Measurements from ENCODE around the gene NBPF11.
A peak's percentile ranks its signal among the peaks of the same experiment; 100 is the strongest.
"Not testable (repeated sequence)": the region's sequence is repeated elsewhere in the genome, so short reads cannot be mapped to it uniquely, and the experiment has no call there.

Gene NBPF11

GRCh38 chr1:148151911-148152656 lies at the start of gene NBPF11:
Gene NBPF11 (minus strand): TSS chr1:148152281. CDS start chr1:148127003, 25,278 bp downstream.
- DNase-seq, result peak; percentile 84

- DNase-seq, result not testable (repeated sequence)
Observed at GRCh38 chr1:148197396-148197795, 45.3 kb upstream of the NBPF11 start.

GRCh38 chr1:148196949-148197348 lies 44.9 kb upstream of the NBPF11 start:
- DNase-seq, result not testable (repeated sequence)

- not testable (repeated sequence) for DNase-seq
Observed at GRCh38 chr1:148195115-148195514, 43.0 kb upstream of the NBPF11 start.

- not testable (repeated sequence) for DNase-seq
Observed at GRCh38 chr1:148188768-148189167, 36.7 kb upstream of the NBPF11 start.

- DNase-seq, result not testable (repeated sequence)
Observed at GRCh38 chr1:148178682-148179081, 26.6 kb upstream of the NBPF11 start.

- DNase-seq, result not testable (repeated sequence)
Observed at GRCh38 chr1:148175414-148175813, 23.3 kb upstream of the NBPF11 start.

GRCh38 chr1:148171995-148172394 lies 19.9 kb upstream of the NBPF11 start:
- not testable (repeated sequence) for DNase-seq

GRCh38 chr1:148166558-148167492 lies 14.7 kb upstream of the NBPF11 start:
- no peak for DNase-seq

GRCh38 chr1:148162363-148162762 lies 10.3 kb upstream of the NBPF11 start:
- DNase-seq, result no peak

GRCh38 chr1:148161053-148161901 lies 9.2 kb upstream of the NBPF11 start:
- no peak for DNase-seq

GRCh38 chr1:148160343-148161052 lies 8.4 kb upstream of the NBPF11 start:
- DNase-seq, result no peak

GRCh38 chr1:148160048-148160342 lies 7.9 kb upstream of the NBPF11 start:
- no peak for DNase-seq

GRCh38 chr1:148158341-148159003 lies 6.4 kb upstream of the NBPF11 start:
- no peak for DNase-seq

GRCh38 chr1:148157803-148158202 lies 5.7 kb upstream of the NBPF11 start:
- not testable (repeated sequence) for DNase-seq

- DNase-seq, result not testable (repeated sequence)
Observed at GRCh38 chr1:148155494-148156275, 3.6 kb upstream of the NBPF11 start.

- not testable (repeated sequence) for DNase-seq
Observed at GRCh38 chr1:148152795-148153194, 714 bp upstream of the NBPF11 start.

- not testable (repeated sequence) for DNase-seq
Observed at GRCh38 chr1:148151371-148151819, 686 bp downstream of the NBPF11 start.

- not testable (repeated sequence) for DNase-seq
Observed at GRCh38 chr1:148150945-148151344, 1.1 kb downstream of the NBPF11 start.

- DNase-seq, result not testable (repeated sequence)
Observed at GRCh38 chr1:148150014-148150413, 2.1 kb downstream of the NBPF11 start.

All from DMS153 (cell line).